NCI-H146 treated with DMSO at 0.1 percent for 48 hours (cell line): ENCODE results near the gene PPP1R14C.

Experiments
- DNase-seq: peaks from one replicate; lab custom pipeline; 2025; ENCODE audit not compliant: unreplicated experiment; lab: John Stamatoyannopoulos, UW

PPP1R14C gene

DNA sequence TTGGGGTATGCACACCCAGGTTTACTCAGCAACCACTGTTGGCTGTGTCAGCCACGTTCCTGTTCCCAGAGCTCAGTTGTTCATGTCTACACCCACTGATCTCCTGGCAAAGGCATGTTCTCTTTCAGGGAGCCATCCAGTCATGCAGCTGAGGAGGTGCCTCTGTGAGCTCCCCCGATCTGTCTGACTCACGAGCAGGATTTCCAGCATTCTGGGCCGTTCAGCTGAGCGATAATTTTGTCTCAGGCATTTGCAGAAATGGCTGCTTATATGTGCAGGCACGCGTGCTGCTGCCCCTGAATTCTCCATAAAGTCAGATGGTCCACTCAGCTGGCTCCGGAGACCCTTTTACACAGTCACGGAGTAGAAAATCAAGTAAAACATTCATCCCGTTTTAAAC, 147.6 kb downstream of the PPP1R14C start:
- DNase-seq, result no peak

DNA sequence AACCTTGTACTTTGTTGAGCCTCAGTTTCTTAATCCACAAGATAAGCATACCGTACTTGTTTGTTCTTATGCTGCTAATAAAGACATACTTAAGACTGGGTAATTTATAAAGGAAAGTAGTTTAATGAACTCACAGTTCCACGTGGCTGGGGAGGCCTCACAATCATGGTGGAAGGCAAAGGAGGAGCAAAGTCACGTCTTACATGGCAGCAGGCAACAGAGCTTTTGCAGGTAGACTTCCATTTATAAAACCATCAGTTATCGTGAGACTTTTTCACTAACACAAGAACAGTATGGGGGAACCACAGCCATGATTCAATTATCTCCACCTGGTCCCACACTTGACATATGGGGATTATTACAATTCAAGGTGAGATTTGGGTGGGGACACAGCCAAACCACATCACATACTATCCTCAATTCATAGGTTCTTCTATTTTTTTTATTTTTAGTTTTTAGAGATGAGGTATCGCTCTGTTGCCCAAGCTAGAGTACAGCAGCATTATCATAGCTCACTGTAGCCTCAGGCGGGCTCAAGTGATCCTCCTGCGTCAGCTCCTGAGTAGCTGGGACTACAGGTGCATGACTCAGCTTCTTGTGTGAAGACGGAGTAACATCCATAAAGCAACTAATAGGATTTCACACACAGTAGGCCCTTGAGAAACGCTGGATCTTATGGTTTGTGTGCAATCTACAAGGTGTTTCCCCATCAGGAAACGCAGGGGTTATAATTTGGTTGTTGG, 149.3 kb downstream of the PPP1R14C start:
- DNase-seq, result no peak

DNA sequence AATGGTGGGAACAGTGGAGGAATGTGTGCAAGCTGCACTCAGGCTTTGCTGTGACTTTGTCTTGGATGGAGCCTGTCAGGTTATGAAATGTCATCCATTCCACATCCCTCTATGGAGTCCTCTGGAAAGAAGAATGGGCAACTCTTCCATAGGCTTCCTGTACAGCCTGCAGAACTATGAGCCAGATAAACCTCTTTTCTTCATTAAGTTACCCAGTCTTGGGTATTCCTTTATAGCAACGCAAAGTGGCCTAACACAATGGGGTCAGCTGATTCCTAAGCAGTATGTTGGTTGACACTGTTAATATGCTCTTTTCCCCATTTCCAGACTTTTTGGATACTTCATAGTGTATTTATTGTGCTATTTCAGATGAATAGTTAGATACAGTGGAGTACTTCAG, 150.2 kb downstream of the PPP1R14C start:
- DNase-seq, result no peak

DNA sequence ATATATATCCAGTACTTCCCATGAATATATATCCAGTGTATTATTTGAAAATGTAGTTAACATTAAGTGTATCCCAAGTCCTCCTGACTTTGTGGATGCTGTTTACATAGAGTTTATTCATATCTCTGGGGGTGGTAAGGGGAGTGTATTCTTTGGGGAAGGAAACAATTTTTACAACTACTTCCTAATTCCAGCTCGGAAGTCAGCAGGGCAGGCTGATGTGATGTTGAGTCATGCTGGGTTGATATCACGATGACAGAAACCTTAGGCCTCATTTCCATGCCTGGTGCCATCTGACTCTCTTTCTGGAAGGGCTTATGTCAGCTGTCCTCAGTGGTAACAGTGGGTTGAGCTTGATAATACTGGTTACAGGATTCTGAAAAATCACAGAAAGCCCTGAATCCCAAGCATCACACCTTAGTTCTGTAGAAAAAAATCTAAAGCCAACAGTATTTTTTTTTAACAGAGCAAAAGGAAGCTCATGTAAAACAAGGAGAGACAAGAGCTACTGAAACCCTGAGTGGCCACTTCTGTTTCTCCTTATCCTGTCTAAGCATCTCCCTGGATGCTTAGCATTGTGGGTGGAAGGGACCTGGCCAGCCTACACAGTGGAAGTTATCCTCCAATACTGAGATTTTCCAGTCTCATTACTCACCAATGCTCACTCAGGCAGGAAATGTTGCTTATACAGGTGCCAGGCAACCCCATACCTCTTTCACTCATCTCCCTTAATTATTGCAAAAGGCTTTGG, 150.8 kb downstream of the PPP1R14C start:
- no peak for DNase-seq

DNA sequence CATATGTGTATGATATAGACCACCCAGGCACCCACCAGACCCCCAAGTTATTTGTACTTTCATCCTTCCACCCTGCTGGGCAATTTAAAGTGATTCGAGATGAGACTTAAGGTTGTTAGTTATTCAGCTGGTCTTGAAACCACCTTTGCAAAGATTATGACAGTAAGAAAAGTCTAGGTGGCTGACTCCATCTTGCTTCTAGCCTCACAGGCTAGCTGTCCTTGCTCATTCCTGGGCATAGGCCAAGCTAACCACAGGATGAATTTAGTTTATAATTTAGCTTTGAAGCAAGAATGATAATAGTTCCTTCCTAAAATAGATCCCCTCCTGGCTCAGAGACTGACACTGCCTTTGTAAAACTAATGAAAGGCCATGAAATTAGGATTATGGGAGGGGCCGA, 154.0 kb downstream of the PPP1R14C start:
- no peak for DNase-seq

DNA sequence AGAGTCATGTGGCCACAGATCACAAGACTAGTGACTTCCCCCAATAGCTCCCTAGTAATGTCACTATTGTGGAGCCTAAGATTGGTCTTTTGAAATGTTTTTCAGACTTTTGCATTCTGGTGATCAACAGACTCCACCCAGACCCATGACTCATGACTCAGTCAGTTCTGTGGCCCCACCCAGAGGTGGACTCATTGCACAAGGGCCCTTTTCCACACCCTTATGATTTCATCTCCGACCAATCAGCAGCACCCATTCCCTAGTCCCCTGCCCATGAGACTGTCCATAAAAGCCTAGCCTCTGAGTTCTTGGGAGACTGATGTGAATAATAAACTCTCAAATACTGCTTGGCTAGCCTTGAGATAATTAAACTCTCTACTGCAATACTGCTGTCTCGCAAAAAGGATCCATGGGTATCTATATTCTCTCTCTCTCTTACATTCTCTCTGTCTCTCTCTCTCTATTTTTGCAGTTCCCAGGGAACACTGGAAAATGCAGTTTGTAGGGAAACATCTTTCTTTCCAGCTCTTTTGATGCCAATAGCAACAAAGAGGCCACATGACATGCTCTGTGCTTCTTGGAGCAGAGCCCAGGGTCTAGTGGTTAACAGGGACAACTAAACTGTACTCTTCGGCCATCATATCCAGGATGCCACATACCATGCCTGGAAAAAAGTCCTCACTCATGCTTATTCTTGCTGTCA, 154.6 kb downstream of the PPP1R14C start:
- no peak for DNase-seq

DNA sequence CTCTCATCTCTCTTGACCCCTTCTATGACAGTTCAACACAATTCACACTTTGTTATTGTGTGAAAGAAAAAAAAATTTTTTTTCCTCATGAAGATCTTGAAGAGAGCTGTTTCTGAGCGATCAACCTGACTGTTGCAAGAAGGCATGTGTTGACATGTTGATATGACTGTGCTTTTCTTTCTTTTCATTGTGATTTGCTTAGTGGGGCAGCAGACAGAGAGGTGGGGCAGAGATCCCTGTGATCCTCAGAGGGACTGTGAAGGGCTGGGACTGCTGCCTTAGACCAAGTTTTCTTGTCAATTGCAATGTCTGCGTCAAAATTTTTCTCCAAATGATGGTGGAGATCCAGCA, 155.2 kb downstream of the PPP1R14C start:
- no peak for DNase-seq

DNA sequence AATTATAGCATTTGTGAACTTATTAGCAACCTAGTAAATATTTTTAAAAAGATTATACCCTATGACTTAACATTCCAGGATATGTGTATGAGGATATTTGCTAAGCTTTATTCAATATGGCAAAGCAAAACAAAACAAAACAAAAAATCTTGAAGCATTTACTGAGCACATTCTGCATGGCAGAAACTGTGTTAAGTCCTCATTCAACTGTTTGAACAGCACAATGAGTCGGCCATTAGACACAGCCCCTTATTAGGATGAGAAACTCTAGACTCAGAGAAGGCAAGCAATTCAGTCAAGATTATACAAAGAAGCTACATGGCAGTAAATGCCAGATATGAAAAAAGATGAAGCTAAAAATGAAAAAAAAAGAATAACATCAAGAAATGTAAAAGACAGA, 155.8 kb downstream of the PPP1R14C start:
- no peak for DNase-seq
